OCI-LY3 (cell line): ENCODE data around the gene CCDC3.

Source experiments
- CTCF ChIP-seq: fragments of 200-600, 300-600 bp; sonication (generic); IDR thresholded peaks from 2 replicates; pipeline ENCODE4 v1.5.1; 2014; ENCODE audit warnings: antibody characterized with exemption, low read length, low read depth
- EZH2phosphoT487 ChIP-seq: fragments of 200-600 bp; shearing (Covaris generic); IDR thresholded peaks from 2 replicates; pipeline ENCODE4 v1.6.1; 2018; ENCODE audit warnings: antibody characterized with exemption, mixed run types, low read depth

GRCh38 chr10:13000431-13000830 lies 1.1 kb downstream of the CCDC3 start:
- TF ChIP-seq CTCF (no peak), EZH2phosphoT487 (no peak)
